HT1080 (cell line): Measurements from ENCODE around the gene CAPRIN1. TPM values are rescaled to one million over a fixed set of nuclear protein-coding genes. Genes with fewer than 3 reads are reported as not detected.

Experiments used
- DNase-seq: peaks from one replicate; pipeline ENCODE4 v3.0.0-alpha.2; 2015; ENCODE audit warnings: low read depth
- total RNA-seq: library from RNA; depleted of rRNA; stranded (reverse); fragments of >200 nt; shearing (Covaris generic); gene quantifications from 2 replicates; pipeline ENCODE4 v1.2.3, GENCODE V29; 2014; rRNA removed

The CAPRIN1 gene
- total RNA-seq, 1 experiment from 2014 or later, result 324 TPM

GRCh38 chr11:34140149-34140548, 88.6 kb downstream of the CAPRIN1 start:
- DNase-seq, result no peak

DNA sequence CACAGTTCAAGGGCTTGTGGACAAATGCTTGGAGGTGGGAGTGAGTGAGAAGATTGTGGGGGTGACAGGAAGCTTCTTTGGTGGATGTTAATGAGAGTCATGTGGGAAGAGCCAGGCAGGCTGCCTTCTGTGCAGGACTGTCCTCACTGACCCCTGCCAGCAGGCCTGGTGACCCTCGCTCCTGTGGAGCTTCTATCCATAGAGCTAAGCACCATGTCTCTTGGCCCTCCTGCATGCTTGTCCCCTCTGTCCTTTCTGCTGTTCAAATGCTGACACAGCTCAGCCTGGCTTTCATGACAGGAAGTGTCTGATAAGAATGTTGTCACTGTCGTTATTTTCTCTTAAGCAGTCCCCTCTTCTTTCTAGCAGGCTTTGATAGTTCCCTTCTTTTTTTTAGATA, 91.5 kb downstream of the CAPRIN1 start:
- no peak for DNase-seq

- no peak for DNase-seq
Measured at GRCh38 chr11:34145073-34145472, 93.5 kb downstream of the CAPRIN1 start.

DNA sequence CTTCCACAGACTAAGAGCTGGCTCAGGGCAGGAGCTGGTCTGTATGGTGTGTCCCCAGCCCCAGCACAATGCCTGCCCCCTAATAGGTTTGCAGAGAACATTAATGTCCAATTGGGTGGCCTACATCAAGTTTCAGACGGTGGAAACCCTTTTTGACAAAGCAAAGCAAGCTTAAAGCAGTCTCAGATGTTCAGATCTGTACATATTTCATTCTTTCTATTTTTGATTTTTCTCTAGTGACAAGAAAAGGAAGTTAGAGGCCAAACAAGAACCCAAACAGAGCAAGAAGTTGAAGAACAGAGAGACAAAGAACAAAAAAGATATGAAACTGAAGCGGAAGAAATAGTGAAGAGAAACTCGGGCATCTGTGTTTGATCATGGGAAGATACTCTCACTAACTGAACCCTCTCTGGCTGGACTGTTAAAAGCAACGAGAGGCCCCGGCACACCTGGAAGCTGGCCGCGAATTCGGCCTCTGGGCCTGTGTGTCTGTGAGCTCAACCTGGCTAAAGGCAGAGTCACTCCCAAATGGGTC, 94.4 kb downstream of the CAPRIN1 start:
- DNase-seq, result no peak

DNA sequence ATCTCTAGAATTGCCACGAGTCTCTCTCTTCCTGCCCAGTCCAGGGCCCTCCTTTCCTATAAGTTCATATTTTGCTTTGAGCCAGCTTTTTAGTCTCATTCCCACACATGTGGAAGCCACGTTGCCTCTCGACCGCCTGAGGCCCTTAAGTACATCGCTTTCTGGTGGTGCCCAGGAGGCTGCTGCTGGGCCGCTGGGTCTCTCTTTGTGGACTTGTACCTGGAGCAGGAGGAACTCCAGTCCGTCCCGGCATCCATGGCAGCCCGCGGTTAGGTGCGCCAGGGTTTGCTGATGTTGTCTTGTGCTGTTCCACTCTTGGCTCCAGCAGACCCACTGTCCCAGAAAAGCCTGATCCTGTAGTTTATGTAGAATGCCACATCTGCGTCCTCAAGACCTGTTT, 94.9 kb downstream of the CAPRIN1 start:
- DNase-seq, result no peak

- DNase-seq, result no peak
Measured at GRCh38 chr11:34146866-34147265, 95.3 kb downstream of the CAPRIN1 start.

DNA sequence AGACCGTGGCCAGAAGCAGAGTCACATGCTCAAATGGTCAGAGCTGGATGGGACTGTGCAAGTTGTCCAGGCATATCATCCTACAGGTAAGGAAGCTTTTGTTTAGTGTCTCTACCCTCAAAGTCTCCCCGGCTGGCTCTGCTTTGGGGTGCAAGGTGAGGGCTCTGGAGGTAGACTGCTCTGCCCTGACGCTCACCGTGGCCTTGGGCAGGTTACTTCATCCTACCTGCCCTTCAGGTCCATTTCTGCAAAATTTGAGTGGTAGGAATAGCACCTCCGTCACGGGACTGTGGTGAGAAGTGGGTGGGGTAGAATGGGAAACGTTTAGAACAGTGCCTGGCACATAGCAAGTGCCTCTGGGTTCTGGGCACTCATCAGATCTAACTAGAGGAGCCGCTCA, 96.0 kb downstream of the CAPRIN1 start:
- DNase-seq, result no peak

- no peak for DNase-seq
Measured at GRCh38 chr11:34148504-34149165, 97.1 kb downstream of the CAPRIN1 start.

- no peak for DNase-seq
Measured at GRCh38 chr11:34149274-34149673, 97.7 kb downstream of the CAPRIN1 start.

DNA sequence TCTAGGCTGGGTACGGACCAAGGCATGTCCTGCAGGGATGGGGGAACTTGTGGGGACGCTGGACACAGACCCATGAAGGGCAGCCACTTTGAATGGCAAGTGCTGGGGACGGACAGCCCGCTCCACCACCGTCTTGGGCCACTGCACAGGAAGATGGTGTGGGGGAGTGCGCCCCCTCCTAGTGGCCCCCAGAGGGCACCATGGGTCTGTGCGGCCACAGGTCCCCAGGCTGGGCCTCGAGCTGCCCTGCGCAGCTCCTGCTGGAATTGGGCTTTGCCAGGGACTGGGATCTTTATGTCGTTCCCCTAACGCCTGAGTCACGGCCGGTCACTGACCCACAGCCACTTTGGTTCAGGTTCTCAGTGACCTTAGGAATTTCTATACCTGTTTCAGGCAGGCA, 98.3 kb downstream of the CAPRIN1 start:
- DNase-seq, result no peak

DNA sequence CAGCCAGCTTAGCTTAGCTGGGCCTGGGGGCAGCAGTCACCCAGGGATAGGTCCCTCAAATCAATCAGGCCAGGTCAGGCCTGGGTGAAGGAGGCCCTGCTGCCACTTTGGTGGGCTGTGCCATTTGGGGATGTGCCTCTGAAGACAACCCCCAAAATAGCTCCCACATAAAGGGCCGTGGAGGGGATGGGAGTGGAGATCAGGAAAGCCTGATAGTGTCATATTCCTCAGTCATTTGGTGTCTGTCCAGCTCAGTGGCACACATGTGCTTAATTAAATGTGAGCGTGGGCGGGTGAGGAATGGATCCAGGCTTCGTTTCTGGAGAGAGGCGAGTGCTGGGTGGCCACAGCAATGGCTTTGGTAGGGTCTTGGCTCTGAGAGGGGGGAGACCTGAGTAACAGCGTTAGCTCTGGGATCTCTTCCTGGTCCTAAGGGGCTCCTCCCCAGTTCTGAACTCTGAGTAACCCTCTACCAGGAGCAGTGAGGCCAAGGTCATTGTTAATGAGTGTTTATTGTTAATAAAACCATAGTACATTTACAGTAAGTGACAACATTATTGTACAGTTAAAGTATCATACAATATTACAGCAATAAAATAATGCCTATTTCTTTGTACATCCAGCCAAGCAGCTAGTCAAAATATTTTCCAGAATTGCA, 99.1 kb downstream of the CAPRIN1 start:
- no peak for DNase-seq

Other genes with a start within 250 kb of the CAPRIN1 start
- 0.11 and 1.5 TPM in 2 replicates for gene LMO2, start 159.7 kb upstream of the CAPRIN1 start, total RNA-seq
- 47.1 and 60.9 TPM in 2 replicates for gene NAT10, start 53.9 kb downstream of the CAPRIN1 start, total RNA-seq